ENCODE data around the gene HOXB6. TPM values are rescaled to one million over a fixed set of nuclear protein-coding genes. Genes with fewer than 3 reads are reported as not detected.

The HOXB6 gene
- total and polyA plus RNA-seq, 9 donors: 0.25 to 10.3 (median 1.2) TPM

DNA sequence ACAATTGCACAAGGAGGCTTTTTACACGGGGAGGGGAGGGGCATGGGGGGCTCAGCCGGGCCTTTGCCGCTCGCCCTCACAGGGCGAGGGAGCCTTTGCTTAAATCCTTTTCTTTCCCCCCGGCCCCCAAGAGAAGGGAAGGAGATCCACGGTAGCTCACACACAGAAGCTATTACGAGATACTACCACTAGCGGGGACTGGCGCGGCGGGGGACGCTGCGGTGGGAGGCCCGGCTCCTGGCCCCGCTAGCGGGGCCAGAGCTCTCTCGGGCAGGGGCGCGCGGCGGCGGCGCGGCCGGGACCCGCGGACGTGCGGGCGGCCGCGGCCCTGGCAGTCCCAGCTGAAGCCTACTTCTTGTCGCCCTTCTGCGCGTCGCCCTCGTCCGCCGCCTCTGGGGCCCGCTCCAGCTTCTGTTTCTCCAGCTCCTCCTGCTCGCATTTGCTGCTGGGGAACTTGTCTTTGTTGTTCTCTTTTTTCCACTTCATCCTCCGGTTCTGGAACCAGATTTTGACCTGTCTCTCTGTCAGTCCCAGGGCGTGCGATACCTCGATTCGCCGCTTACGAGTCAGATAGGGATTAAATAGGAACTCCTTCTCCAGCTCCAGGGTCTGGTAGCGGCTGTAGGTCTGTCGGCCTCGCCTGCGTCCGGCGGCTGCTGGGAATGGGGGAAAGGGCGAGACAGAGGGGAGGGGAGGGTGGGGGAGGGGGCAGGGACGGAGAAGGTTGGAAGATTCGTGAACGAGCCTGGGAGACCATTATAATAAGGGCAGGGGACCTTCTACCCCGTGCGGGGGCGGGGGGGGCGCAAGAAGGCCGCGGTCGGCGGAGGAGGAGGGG, 8.3 kb upstream of the HOXB6 start:
- WGBS, 3 donors: 1 to 2% (median 2%) methylated on average over 67 of the region's 67 CpGs
- H3K27ac ChIP-seq: no peak overlapping the region
- no peaks in the 10 kb centered on the region for H3K9me3 ChIP-seq
- TF ChIP-seq EP300 (IDR thresholded peaks at IDR 0.05): no peak
- TF ChIP-seq, protein P1, sequence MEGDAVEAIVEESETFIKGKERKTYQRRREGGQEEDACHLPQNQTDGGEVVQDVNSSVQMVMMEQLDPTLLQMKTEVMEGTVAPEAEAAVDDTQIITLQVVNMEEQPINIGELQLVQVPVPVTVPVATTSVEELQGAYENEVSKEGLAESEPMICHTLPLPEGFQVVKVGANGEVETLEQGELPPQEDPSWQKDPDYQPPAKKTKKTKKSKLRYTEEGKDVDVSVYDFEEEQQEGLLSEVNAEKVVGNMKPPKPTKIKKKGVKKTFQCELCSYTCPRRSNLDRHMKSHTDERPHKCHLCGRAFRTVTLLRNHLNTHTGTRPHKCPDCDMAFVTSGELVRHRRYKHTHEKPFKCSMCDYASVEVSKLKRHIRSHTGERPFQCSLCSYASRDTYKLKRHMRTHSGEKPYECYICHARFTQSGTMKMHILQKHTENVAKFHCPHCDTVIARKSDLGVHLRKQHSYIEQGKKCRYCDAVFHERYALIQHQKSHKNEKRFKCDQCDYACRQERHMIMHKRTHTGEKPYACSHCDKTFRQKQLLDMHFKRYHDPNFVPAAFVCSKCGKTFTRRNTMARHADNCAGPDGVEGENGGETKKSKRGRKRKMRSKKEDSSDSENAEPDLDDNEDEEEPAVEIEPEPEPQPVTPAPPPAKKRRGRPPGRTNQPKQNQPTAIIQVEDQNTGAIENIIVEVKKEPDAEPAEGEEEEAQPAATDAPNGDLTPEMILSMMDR (IDR thresholded peaks at IDR 0.05): no peak
- no peak for TF ChIP-seq POLR2A (IDR thresholded peaks at IDR 0.05)
- intact Hi-C loops (cut with DNase I): loop anchor here in 2 of 4 donors (10.0 kb wide), 1 partner anchor 588 kb away; no protein-coding TSS in a partner anchor
- peaks cover 2% of the 10 kb centered on the region for H3K4me1 ChIP-seq (ENCODE audit: insufficient read depth)
- no peaks in the 10 kb centered on the region for H3K36me3 ChIP-seq
- no peak for DNase-seq
- peak overlapping the region; percentile 17 for H3K4me3 ChIP-seq
- peaks cover 2% of the 10 kb centered on the region for H3K27me3 ChIP-seq

DNA sequence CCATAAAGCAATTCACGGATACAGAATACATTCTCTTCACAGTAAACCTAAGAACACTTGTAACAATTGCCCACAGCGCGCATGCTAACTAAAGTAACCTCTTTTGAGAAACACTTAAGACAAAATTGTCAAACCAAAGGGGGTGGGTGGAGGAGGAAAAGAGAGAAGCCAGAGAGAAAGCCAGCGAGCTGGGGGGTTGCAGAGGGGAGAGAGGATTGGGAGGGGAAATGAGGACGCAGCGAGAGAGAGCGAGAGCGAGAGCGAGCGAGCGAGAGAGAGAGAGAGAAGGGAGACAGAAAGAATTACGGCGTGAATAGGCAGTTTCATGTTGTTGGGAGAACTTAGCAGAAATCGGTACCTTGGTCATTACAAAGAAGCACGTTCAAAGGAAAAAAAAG, 7.7 kb upstream of the HOXB6 start:
- no peaks in the 10 kb centered on the region for H3K36me3 ChIP-seq
- H3K27ac ChIP-seq: no peak overlapping the region
- no peak for DNase-seq
- WGBS, 3 donors: 3 to 5% (median 3%) methylated on average over 15 of the region's 15 CpGs
- no peaks in the 10 kb centered on the region for H3K9me3 ChIP-seq
- H3K4me3 ChIP-seq: peak overlapping the region; percentile 17
- H3K4me1 ChIP-seq (ENCODE audit: insufficient read depth): peaks cover 2% of the 10 kb centered on the region
- peaks cover 2% of the 10 kb centered on the region for H3K27me3 ChIP-seq
- TF ChIP-seq POLR2A (IDR thresholded peaks at IDR 0.05) (no peak), EP300 (IDR thresholded peaks at IDR 0.05) (no peak)
- TF ChIP-seq, protein P1 (IDR thresholded peaks at IDR 0.05): no peak
- intact Hi-C loops (cut with DNase I): loop anchor here in 2 of 4 donors (10.0 kb wide), 1 partner anchor 588 kb away; no protein-coding TSS in a partner anchor

DNA sequence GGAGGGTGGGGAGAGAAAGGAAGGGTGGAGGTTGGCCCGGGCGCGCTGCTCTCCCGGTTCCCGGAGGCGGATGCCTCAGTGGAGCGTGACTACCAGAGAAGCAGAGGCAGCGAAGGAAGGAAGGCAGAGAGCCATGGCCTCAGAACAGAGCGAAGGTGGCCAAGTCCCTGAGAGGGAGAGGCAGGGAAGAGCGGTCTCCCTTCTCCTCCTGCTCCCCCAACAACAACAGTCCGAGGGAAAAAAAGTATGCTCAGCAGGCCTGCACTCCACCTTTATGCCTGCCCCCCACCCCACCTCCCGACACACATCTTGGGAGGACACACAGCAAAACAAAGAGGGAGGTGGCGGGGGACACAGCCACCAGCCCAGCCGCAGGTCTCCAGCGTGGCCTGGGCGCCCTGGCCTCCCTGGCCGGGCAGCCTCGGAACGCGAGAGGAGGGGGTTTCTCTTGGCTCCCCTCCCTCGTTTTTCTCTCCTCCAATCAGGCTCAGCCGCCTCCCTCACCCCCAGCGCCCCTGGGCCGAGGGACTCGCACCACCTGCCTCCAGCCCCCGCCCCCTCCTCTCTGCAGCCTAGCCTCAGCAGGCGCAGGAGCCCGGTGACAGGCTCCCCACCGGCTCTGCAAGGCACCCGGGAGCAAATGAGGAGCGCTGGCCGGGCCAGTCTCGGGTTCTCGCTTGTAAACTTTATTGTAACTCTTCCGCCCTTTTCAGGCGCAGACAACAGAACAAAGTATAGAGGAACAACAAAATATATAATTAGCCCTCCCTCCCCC, 7.1 kb upstream of the HOXB6 start:
- peak overlapping the region; percentile 39 for H3K4me3 ChIP-seq
- H3K9me3 ChIP-seq: no peaks in the 10 kb centered on the region
- no peak overlapping the region for H3K27ac ChIP-seq
- 3 to 6% (median 5%) methylated on average over 36 of the region's 36 CpGs for WGBS, 3 donors
- H3K36me3 ChIP-seq: no peaks in the 10 kb centered on the region
- peaks cover 2% of the 10 kb centered on the region for H3K27me3 ChIP-seq
- intact Hi-C loops (cut with DNase I): loop anchor here in 2 of 4 donors (10.0 kb wide), 1 partner anchor 587 kb away; no protein-coding TSS in a partner anchor
- H3K4me1 ChIP-seq (ENCODE audit: insufficient read depth): peaks cover 2% of the 10 kb centered on the region
- TF ChIP-seq, protein P1 (IDR thresholded peaks at IDR 0.05): no peak
- no peak for TF ChIP-seq POLR2A (IDR thresholded peaks at IDR 0.05)
- no peak for TF ChIP-seq EP300 (IDR thresholded peaks at IDR 0.05)
- no peak for DNase-seq

DNA sequence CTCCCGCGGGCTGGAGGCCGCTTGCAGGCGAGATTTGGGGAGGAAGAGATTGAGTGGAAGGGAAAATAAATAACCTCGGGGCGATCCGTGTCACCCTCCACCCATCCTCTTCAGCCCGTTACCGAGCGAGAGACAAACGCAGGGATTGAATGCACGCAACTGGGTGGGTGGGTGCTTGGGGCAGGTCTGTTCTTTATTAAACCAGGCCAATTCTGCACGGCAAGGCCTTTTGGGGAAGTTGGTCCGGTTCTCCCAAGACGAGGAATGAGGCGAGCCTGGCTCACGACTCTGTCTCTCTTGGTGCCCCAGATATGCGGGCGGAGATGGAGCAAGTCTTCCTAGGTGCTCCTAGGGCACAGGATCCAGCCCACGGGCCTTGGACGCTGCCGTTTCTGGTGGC, 6.4 kb upstream of the HOXB6 start:
- H3K4me1 ChIP-seq (ENCODE audit: insufficient read depth): peaks cover 2% of the 10 kb centered on the region
- peak overlapping the region; percentile 39 for H3K4me3 ChIP-seq
- peaks cover 0 to 2% of the 10 kb centered on the region in 2 donors for H3K9me3 ChIP-seq
- DNase-seq: no peak
- 4% methylated on average over 22 of the region's 22 CpGs for WGBS, 3 donors
- no peak for TF ChIP-seq EP300 (IDR thresholded peaks at IDR 0.05)
- TF ChIP-seq, protein P1 (IDR thresholded peaks at IDR 0.05): no peak
- no peak for TF ChIP-seq POLR2A (IDR thresholded peaks at IDR 0.05)
- peaks cover 4% of the 10 kb centered on the region for H3K27me3 ChIP-seq
- no peak overlapping the region for H3K27ac ChIP-seq
- intact Hi-C loops (cut with DNase I): loop anchor here in 2 of 4 donors (10.0 kb wide), 1 partner anchor 586 kb away; no protein-coding TSS in a partner anchor
- no peaks in the 10 kb centered on the region for H3K36me3 ChIP-seq

All from ovary (tissue), 9 donors.